Measurements from ENCODE around the gene CDH16.
A peak's percentile ranks its signal among the peaks of the same experiment; 100 is the strongest.

Gene CDH16

GRCh38 chr16:66895999-66896398, 22.7 kb downstream of the CDH16 start:
- no peak overlapping the region for H3K4me3 ChIP-seq (ENCODE audit: low read depth, low read length)
- DNase-seq (ENCODE audit: low read depth, low spot score) = no peak
- in situ Hi-C loops (cut with HindIII; ENCODE audit: low sequenced_read_pairs) = no loop called here
- no peak for TF ChIP-seq CTCF (IDR thresholded peaks at IDR 0.05; ENCODE audit: low read depth, low read length)

DNA sequence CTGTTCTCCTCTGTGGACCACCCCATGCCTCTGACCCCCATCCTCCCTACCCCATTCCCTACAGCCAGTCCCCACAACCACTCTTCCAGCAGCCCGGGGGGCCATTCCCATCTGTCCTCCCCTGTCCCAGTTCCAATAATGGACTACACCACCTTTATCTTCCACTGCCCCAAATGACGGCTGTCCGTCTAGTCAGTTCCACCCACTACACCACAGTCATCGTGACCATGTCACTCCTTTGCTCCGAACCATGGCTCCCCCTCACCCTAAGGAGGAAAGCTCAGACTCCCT, 23.1 kb downstream of the CDH16 start:
- TF ChIP-seq CTCF (IDR thresholded peaks at IDR 0.05; ENCODE audit: low read depth, low read length) = no peak
- no peak for DNase-seq (ENCODE audit: low read depth, low spot score)
- in situ Hi-C loops (cut with HindIII; ENCODE audit: low sequenced_read_pairs) = no loop called here
- H3K4me3 ChIP-seq (ENCODE audit: low read depth, low read length) = no peak overlapping the region

DNA sequence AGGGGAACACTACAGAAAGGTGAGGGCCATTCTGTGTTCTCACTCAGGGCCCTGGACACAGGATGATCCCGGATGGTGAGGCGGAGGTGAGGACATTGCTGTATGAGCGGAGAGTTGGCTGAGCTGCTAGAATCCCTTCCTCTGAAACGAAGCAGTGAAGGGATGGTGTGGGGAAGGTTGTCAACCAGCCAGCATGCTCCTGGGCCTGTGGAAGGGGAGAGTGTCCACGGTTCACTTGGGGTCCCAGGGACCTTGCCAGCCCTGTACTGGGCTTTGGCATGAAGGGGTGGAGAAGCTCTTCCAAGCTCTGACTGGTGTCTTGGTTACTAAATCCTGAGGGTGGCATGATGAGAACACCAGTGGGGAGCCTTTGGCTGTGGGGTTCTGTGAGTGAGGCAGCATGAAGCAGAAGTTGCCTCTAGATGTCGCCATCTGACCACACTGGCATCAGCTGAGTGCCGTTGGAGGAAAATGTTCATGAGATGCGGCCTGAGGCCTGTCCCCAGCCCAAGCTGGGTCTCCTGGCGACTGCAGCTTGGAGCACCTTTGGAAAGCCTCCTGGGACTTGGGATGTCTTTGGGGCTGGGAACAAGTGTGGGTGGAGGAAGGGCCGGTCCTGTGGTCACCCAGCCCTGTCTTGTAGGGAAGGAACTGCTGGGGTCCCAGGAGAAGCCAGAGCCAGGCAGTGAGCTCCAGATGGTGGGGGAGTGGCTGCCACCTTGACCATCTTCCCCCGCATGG, 23.6 kb downstream of the CDH16 start:
- in situ Hi-C loops (cut with HindIII; ENCODE audit: low sequenced_read_pairs) = no loop called here
- no peak overlapping the region for H3K4me3 ChIP-seq (ENCODE audit: low read depth, low read length)
- DNase-seq (ENCODE audit: low read depth, low spot score) = peak; percentile 64
- peak; percentile 89 for TF ChIP-seq CTCF (IDR thresholded peaks at IDR 0.05; ENCODE audit: low read depth, low read length)

DNA sequence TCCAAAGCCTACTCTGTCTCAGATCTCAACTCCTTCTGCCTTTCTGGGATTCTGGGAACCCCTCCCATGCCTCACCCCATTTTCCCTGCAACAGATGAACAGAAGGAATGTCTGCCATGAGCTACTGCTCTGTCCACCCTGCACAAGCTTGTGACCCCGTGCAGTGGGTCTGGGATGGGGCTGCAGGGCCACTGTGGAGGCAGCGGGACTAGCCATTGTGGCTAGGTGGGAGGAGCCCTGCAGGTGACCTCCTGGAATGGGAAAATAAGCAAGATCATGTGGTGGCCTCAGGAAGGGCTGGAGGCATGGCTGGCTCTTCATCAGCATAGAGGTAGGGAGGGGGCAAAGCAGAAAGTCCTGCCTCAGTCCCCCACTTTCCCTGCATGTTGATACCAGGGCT, 24.6 kb downstream of the CDH16 start:
- no peak for DNase-seq (ENCODE audit: low read depth, low spot score)
- in situ Hi-C loops (cut with HindIII; ENCODE audit: low sequenced_read_pairs) = no loop called here
- no peak overlapping the region for H3K4me3 ChIP-seq (ENCODE audit: low read depth, low read length)
- no peak for TF ChIP-seq CTCF (IDR thresholded peaks at IDR 0.05; ENCODE audit: low read depth, low read length)

DNA sequence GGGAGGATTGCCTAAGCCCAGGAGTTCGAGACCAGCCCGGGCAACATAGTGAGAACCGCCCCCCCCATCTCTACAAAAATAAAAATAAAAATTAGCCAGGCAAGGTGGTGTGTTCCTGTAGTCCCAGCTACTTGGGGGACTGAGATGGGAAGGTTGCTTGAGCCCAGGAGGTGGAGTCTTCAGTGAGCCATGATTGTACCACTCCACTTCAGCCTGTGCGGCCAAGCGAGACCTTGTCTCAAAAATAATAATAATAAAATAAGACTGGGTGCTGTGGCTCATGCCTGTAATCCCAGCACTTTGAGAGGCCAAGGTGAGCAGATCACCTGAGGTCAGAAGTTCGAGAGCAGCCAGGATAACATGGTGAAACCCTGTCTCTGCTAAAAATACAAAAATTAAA, 26.9 kb downstream of the CDH16 start:
- no peak for TF ChIP-seq CTCF (IDR thresholded peaks at IDR 0.05; ENCODE audit: low read depth, low read length)
- H3K4me3 ChIP-seq (ENCODE audit: low read depth, low read length) = no peak overlapping the region
- in situ Hi-C loops (cut with HindIII; ENCODE audit: low sequenced_read_pairs) = no loop called here
- no peak for DNase-seq (ENCODE audit: low read depth, low spot score)

DNA sequence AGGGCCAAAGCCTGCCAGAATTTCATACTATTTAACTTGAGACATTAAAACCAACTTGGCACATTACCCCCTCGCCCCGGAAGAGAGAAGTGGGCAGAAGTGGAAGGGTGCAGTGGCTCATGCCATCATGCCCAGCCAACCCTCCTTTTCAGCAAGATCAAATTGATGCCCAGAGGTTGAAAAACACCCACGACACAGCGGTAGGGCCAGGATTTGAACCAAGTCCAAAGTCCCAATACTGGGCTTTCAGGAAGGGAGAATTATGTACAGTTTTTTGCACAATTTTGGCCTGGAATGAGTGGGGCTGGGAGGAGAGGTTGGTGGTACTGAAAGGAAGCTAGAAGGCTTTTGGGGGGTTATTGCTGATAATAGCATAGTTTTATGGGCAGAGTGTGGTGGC, 27.3 kb downstream of the CDH16 start:
- no peak for DNase-seq (ENCODE audit: low read depth, low spot score)
- H3K4me3 ChIP-seq (ENCODE audit: low read depth, low read length) = no peak overlapping the region
- in situ Hi-C loops (cut with HindIII; ENCODE audit: low sequenced_read_pairs) = no loop called here
- TF ChIP-seq CTCF (IDR thresholded peaks at IDR 0.05; ENCODE audit: low read depth, low read length) = no peak

GRCh38 chr16:66890799-66891198, 27.9 kb downstream of the CDH16 start:
- no peak overlapping the region for H3K4me3 ChIP-seq (ENCODE audit: low read depth, low read length)
- no peak for TF ChIP-seq CTCF (IDR thresholded peaks at IDR 0.05; ENCODE audit: low read depth, low read length)
- DNase-seq (ENCODE audit: low read depth, low spot score) = no peak
- in situ Hi-C loops (cut with HindIII; ENCODE audit: low sequenced_read_pairs) = no loop called here
